MM.1S (cell line): Measurements from ENCODE around the gene CDK17.

Experiments used
- DNase-seq: peaks from one replicate; pipeline ENCODE4 v3.0.0-alpha.2; 2015
- H2AFZ ChIP-seq: fragments of 300-600 bp; sonication (generic); 2 replicates; pipeline ENCODE4 v1.6.0; 2016; ENCODE audit warnings: antibody characterized with exemption, low read length
- H3F3A ChIP-seq: fragments of 300-600 bp; sonication (generic); 2 replicates; pipeline ENCODE4 v1.6.1; 2016; ENCODE audit warnings: mild to moderate bottlenecking, antibody characterized with exemption, low read length, moderate library complexity, mixed read lengths; ENCODE audit not compliant: insufficient read depth
- H3K27ac ChIP-seq: fragments of 300-600 bp; sonication (generic); 2 replicates; pipeline ENCODE4 v1.5.1; 2016; ENCODE audit warnings: mild to moderate bottlenecking, low read length
- H3K27me3 ChIP-seq: fragments of 300-600 bp; sonication (generic); replicated peaks from 2 replicates; pipeline ENCODE4 v1.6.0; 2016; ENCODE audit warnings: low read length; ENCODE audit not compliant: insufficient read depth
- H3K36me3 ChIP-seq: fragments of 300-600 bp; sonication (generic); replicated peaks from 2 replicates; pipeline ENCODE4 v1.6.1; 2016; ENCODE audit warnings: mild to moderate bottlenecking, low read length, mixed read lengths; ENCODE audit not compliant: insufficient read depth
- H3K4me1 ChIP-seq: fragments of 300-600 bp; sonication (generic); 2 replicates; pipeline ENCODE4 v1.6.1; 2016; ENCODE audit warnings: low read length, mixed read lengths
- H3K4me2 ChIP-seq: fragments of 300-600 bp; sonication (generic); 2 replicates; pipeline ENCODE4 v1.6.0; 2016; ENCODE audit warnings: low read depth, low read length
- H3K4me3 ChIP-seq: fragments of 300-600 bp; sonication (generic); 2 replicates; pipeline ENCODE4 v1.5.1; 2016; ENCODE audit warnings: low read length, mixed read lengths
- H3K79me2 ChIP-seq: fragments of 300-600 bp; sonication (generic); 2 replicates; pipeline ENCODE4 v1.6.1; 2016; ENCODE audit warnings: mixed run types, low read length, mixed read lengths
- H3K9ac ChIP-seq: fragments of 300-600 bp; sonication (generic); 2 replicates; pipeline ENCODE4 v1.6.1; 2016; ENCODE audit warnings: low read length, mixed read lengths
- H3K9me2 ChIP-seq: fragments of 300-600 bp; sonication (generic); replicated peaks from 2 replicates; pipeline ENCODE4 v1.6.1; 2016; ENCODE audit warnings: mild to moderate bottlenecking, low read length, mixed read lengths; ENCODE audit not compliant: insufficient read depth
- H3K9me3 ChIP-seq: fragments of 300-600 bp; sonication (generic); replicated peaks from 2 replicates; pipeline ENCODE4 v1.6.1; 2016; ENCODE audit warnings: mild to moderate bottlenecking, low read length, mixed read lengths; ENCODE audit not compliant: insufficient read depth
- H4K20me1 ChIP-seq: fragments of 300-600 bp; sonication (generic); 2 replicates; pipeline ENCODE4 v1.6.1; 2016; ENCODE audit warnings: mild to moderate bottlenecking, low read length, moderate library complexity, mixed read lengths; ENCODE audit not compliant: insufficient read depth
- EZH2 ChIP-seq: fragments of 300-600 bp; sonication (generic); optimal IDR thresholded peaks from 2 replicates; pipeline ENCODE3; 2017; ENCODE audit warnings: low read depth, mild to moderate bottlenecking, antibody characterized with exemption, low read length, mixed read lengths
- EZH2phosphoT487 ChIP-seq: fragments of 300-600 bp; sonication (generic); IDR thresholded peaks from 2 replicates; pipeline ENCODE4 v1.6.1; 2018; ENCODE audit warnings: antibody characterized with exemption, low read length
- TF ChIP-seq, protein P1 (sequence below): fragments of 300-600 bp; sonication (generic); IDR thresholded peaks from 2 replicates; pipeline ENCODE4 v1.5.1; 2016; ENCODE audit warnings: antibody characterized with exemption, low read length, mixed read lengths

The CDK17 gene

DNA sequence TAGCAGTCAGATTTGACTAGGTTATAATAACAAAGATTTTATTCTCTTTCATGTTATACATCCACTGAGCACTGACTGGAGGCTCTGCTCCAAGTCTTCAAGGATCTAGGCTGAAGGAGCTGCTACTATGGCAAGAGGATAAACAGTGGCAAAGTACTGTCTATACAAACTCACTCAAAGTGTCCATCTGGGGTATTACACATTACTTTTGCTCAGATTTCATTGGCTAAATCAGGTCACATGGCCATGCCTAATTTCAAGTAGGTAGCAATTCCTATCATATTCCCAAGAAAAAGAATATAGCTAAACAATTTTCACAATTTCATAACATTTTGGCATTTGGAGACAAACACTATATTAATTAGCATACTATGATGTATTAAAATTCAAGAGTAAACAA, 40.9 kb downstream of the CDK17 start:
- no peak overlapping the region for H2AFZ ChIP-seq
- H3K9ac ChIP-seq: no peak overlapping the region
- H3K4me1 ChIP-seq: no peaks in the 10 kb centered on the region
- peaks cover 89% of the 10 kb centered on the region for H3K79me2 ChIP-seq
- no peaks in the 10 kb centered on the region for H3K9me3 ChIP-seq
- H3K9me2 ChIP-seq: no peaks in the 10 kb centered on the region
- DNase-seq: no peak
- no peaks in the 10 kb centered on the region for H3K36me3 ChIP-seq
- no peak overlapping the region for H3K4me2 ChIP-seq
- H3K27ac ChIP-seq: no peak overlapping the region
- no peak overlapping the region for H3K4me3 ChIP-seq
- H3K27me3 ChIP-seq: no peaks in the 10 kb centered on the region
- TF ChIP-seq, protein P1, sequence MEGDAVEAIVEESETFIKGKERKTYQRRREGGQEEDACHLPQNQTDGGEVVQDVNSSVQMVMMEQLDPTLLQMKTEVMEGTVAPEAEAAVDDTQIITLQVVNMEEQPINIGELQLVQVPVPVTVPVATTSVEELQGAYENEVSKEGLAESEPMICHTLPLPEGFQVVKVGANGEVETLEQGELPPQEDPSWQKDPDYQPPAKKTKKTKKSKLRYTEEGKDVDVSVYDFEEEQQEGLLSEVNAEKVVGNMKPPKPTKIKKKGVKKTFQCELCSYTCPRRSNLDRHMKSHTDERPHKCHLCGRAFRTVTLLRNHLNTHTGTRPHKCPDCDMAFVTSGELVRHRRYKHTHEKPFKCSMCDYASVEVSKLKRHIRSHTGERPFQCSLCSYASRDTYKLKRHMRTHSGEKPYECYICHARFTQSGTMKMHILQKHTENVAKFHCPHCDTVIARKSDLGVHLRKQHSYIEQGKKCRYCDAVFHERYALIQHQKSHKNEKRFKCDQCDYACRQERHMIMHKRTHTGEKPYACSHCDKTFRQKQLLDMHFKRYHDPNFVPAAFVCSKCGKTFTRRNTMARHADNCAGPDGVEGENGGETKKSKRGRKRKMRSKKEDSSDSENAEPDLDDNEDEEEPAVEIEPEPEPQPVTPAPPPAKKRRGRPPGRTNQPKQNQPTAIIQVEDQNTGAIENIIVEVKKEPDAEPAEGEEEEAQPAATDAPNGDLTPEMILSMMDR: no peak
- TF ChIP-seq EZH2phosphoT487: no peak
- TF ChIP-seq EZH2: no peak
- H4K20me1 ChIP-seq: no peaks in the 10 kb centered on the region
- H3F3A ChIP-seq: no peaks in the 10 kb centered on the region

DNA sequence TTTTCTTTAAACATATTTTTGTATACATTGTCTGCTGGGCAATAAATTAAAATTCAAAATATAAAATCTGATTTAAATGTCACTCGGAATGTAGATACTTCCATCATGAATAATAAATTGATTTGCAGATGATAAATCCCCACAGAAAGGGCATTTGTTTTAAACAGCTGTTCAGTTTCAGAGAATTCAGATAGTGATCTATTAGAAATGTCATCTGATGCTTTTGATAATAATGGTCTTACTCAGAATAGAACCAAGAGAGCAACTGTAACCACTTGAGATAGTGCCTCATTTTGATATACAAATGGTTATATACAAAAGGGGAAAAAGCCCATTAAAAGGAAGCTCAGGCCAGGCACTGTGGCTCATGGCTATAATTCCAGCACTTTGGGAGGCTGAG, 43.4 kb downstream of the CDK17 start:
- Histone ChIP-seq H3K9ac (no peak overlapping the region), H3K4me3 (no peak overlapping the region), H3K9me2 (no peaks in the 10 kb centered on the region), H3K9me3 (no peaks in the 10 kb centered on the region), H3K79me2 (peaks cover 91% of the 10 kb centered on the region), H3K4me1 (0 out of 2 replicates have a peak, but pooled peaks cover 5% of the 10 kb centered on the region), H3K27ac (no peak overlapping the region), H3K36me3 (no peaks in the 10 kb centered on the region), H3F3A (no peaks in the 10 kb centered on the region), H3K4me2 (no peak overlapping the region), H4K20me1 (no peaks in the 10 kb centered on the region), H2AFZ (no peak overlapping the region), H3K27me3 (no peaks in the 10 kb centered on the region)
- no peak for DNase-seq
- no peak for TF ChIP-seq EZH2
- TF ChIP-seq EZH2phosphoT487: no peak
- TF ChIP-seq, protein P1: no peak

DNA sequence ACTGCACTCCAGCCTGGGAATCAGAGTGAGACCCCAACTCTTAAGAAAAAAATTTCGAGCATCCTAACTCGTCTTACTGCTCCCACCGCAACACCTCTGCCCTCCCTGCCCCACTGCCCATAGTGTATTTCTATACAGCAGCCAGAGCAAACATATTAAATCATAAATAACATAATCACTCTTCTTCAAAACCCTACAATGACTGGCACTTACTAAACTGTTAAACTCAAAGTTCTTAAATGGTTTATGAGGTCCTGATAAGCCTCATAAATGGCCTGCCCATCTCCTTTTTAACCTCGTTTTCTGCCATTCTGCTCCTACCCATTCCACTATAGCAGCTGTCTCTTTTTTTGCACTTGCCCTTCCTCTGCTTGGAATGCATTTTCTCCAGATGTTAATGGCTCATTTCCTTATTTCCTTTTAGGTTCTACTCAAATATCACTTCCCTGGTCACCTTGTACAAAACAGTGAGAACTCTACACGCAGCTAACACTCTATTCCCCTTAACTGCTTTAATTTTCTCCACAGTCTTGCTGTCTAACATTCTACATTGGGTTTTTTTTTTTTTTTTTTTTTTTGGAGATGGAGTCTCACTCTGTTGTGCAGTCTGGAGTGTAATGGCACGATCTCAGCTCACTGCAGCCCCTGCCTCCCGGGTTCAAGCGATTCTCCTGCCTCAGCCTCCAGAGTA, 45.2 kb downstream of the CDK17 start:
- TF ChIP-seq, protein P1: no peak
- TF ChIP-seq EZH2phosphoT487 (no peak), EZH2 (no peak)
- Histone ChIP-seq H3K4me2 (no peak overlapping the region), H3K4me3 (no peak overlapping the region), H4K20me1 (no peaks in the 10 kb centered on the region), H3K27ac (no peak overlapping the region), H3K9me3 (no peaks in the 10 kb centered on the region), H3F3A (no peaks in the 10 kb centered on the region), H3K79me2 (peaks cover 91% of the 10 kb centered on the region), H2AFZ (no peak overlapping the region), H3K4me1 (0 out of 2 replicates have a peak, but pooled peaks cover 5% of the 10 kb centered on the region), H3K27me3 (no peaks in the 10 kb centered on the region), H3K9me2 (no peaks in the 10 kb centered on the region), H3K9ac (no peak overlapping the region), H3K36me3 (no peaks in the 10 kb centered on the region)
- no peak for DNase-seq
